Measurements from ENCODE around the gene RIMBP2. TPM values are rescaled to one million over a fixed set of nuclear protein-coding genes. Genes with fewer than 3 reads are reported as not detected.

The RIMBP2 gene
- total RNA-seq, 1 donor from 2014 or later = 0.27 TPM

- Histone ChIP-seq H3K9me3 (no peaks in the 10 kb centered on the region), H3K36me3 (no peaks in the 10 kb centered on the region), H3K4me1 (no peaks in the 10 kb centered on the region), H3K4me3 (no peak overlapping the region), H3K27me3 (ENCODE audit: low read depth) (peaks cover 12% of the 10 kb centered on the region), H3K27ac (no peak overlapping the region)
- ATAC-seq = no peak
- no peak for DNase-seq
- no peak for TF ChIP-seq CTCF (IDR thresholded peaks at IDR 0.05)
- intact Hi-C loops (cut with DNase I) = no loop called here
Observed at GRCh38 chr12:130482448-130482847, 233.7 kb downstream of the RIMBP2 start.

- H3K27me3 ChIP-seq (ENCODE audit: low read depth) = peaks cover 12% of the 10 kb centered on the region
- ATAC-seq (no peak), DNase-seq (no peak)
- H3K4me3 ChIP-seq = no peak overlapping the region
- no peaks in the 10 kb centered on the region for H3K36me3 ChIP-seq
- no peaks in the 10 kb centered on the region for H3K4me1 ChIP-seq
- no peaks in the 10 kb centered on the region for H3K9me3 ChIP-seq
- no peak for TF ChIP-seq CTCF (IDR thresholded peaks at IDR 0.05)
- no peak overlapping the region for H3K27ac ChIP-seq
- intact Hi-C loops (cut with DNase I) = no loop called here
Observed at GRCh38 chr12:130481392-130481879, 234.7 kb downstream of the RIMBP2 start.

DNA sequence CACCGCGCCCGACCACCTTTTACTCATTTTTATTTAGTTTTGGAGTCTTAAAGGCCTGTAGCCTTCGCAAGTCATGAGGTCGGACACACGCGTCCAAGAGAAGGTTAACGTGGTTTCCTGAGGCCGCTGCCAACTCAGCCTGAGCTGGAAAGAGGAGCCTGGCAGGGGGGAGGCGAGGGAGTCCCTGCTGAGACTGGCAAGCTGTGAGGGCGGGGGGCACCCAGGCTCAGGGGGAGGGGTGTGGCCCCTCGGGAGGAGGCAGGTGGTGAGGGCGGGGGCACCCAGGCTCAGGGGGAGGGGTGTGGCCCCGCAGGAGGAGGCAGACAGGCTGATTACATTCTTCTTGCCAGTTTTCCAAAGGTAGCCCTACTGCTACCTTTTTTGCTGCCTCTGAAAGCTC, 235.2 kb downstream of the RIMBP2 start:
- Histone ChIP-seq H3K9me3 (no peaks in the 10 kb centered on the region), H3K4me1 (no peaks in the 10 kb centered on the region), H3K36me3 (no peaks in the 10 kb centered on the region), H3K27me3 (ENCODE audit: low read depth) (peaks cover 12% of the 10 kb centered on the region), H3K27ac (no peak overlapping the region), H3K4me3 (no peak overlapping the region)
- no peak for TF ChIP-seq CTCF (IDR thresholded peaks at IDR 0.05)
- no peak for ATAC-seq
- intact Hi-C loops (cut with DNase I) = no loop called here
- no peak for DNase-seq

DNA sequence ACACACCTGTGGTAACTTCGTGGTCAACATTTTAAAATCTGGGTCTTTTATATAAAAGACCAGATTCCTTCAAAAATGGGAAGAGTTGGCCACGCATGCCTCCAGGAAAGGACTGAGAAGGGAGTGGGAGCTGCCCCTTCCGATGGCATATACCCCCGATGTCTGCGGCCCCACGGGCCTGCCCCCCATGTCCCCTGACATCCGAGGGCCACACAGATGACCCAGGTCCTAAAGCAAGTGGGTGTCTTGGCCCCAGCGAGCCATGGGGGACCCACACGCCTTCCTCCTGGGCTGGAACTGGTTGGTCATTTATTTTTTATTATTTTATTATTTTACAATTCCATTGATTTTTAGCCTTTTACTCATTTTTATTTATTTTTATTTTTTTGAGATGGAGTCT, 235.9 kb downstream of the RIMBP2 start:
- Histone ChIP-seq H3K27ac (no peak overlapping the region), H3K36me3 (no peaks in the 10 kb centered on the region), H3K27me3 (ENCODE audit: low read depth) (peaks cover 12% of the 10 kb centered on the region), H3K4me3 (no peak overlapping the region), H3K4me1 (no peaks in the 10 kb centered on the region), H3K9me3 (no peaks in the 10 kb centered on the region)
- TF ChIP-seq CTCF (IDR thresholded peaks at IDR 0.05) = no peak
- intact Hi-C loops (cut with DNase I) = no loop called here
- ATAC-seq (no peak), DNase-seq (no peak)

- H3K4me3 ChIP-seq = no peak overlapping the region
- no peaks in the 10 kb centered on the region for H3K9me3 ChIP-seq
- no peaks in the 10 kb centered on the region for H3K4me1 ChIP-seq
- H3K36me3 ChIP-seq = no peaks in the 10 kb centered on the region
- intact Hi-C loops (cut with DNase I) = no loop called here
- no peak overlapping the region for H3K27ac ChIP-seq
- TF ChIP-seq CTCF (IDR thresholded peaks at IDR 0.05) = no peak
- DNase-seq = no peak
- peaks cover 12% of the 10 kb centered on the region for H3K27me3 ChIP-seq (ENCODE audit: low read depth)
- ATAC-seq = no peak
Observed at GRCh38 chr12:130479401-130480125, 236.5 kb downstream of the RIMBP2 start.
